Limb (tissue), 2 donors: Measurements from ENCODE around the gene ZNRF3.
A peak's percentile ranks its signal among the peaks of the same experiment; 100 is the strongest.

Source experiments
- DNase-seq, 2 donors: peaks; one replicate each; pipeline ENCODE4 v3.0.0-alpha.2; 2016; ENCODE audit errors: extremely low spot score in 2 of 2

ZNRF3 gene

GRCh38 chr22:29083933-29084591 lies 200.7 kb downstream of the ZNRF3 start:
- DNase-seq: no peak

GRCh38 chr22:29087012-29087411 lies 203.6 kb downstream of the ZNRF3 start:
- no peak for DNase-seq

- DNase-seq: no peak
Observed at GRCh38 chr22:29088809-29089208, 205.4 kb downstream of the ZNRF3 start.

- DNase-seq: no peak
Observed at GRCh38 chr22:29089507-29089906, 206.1 kb downstream of the ZNRF3 start.

- no peak for DNase-seq
Observed at GRCh38 chr22:29090039-29090438, 206.7 kb downstream of the ZNRF3 start.

- DNase-seq: no peak
Observed at GRCh38 chr22:29092243-29092642, 208.9 kb downstream of the ZNRF3 start.

- DNase-seq: no peak
Observed at GRCh38 chr22:29093030-29093429, 209.7 kb downstream of the ZNRF3 start.

GRCh38 chr22:29093501-29094300 lies 210.3 kb downstream of the ZNRF3 start:
- peak in 1 of 2 donors; percentile 45 for DNase-seq

- no peak for DNase-seq
Observed at GRCh38 chr22:29095459-29095858, 212.1 kb downstream of the ZNRF3 start.

- DNase-seq: no peak
Observed at GRCh38 chr22:29096736-29097669, 213.6 kb downstream of the ZNRF3 start.

- no peak for DNase-seq
Observed at GRCh38 chr22:29098296-29098695, 214.9 kb downstream of the ZNRF3 start.

- DNase-seq: no peak
Observed at GRCh38 chr22:29102300-29102699, 218.9 kb downstream of the ZNRF3 start.

GRCh38 chr22:29103121-29103520 lies 219.7 kb downstream of the ZNRF3 start:
- no peak for DNase-seq

GRCh38 chr22:29105468-29105867 lies 222.1 kb downstream of the ZNRF3 start:
- DNase-seq: no peak

GRCh38 chr22:29106839-29107238 lies 223.5 kb downstream of the ZNRF3 start:
- DNase-seq: no peak
